Stomach smooth muscle (tissue), 2 donors: ENCODE measurements around the gene TRERF1.

Source experiments
- H3K27ac ChIP-seq: one replicate; pipeline ENCODE4 v1.7.0; 2013; ENCODE audit warnings: mild to moderate bottlenecking, low read length, inconsistent platforms
- H3K27me3 ChIP-seq, 2 donors: one replicate each; pipeline ENCODE4 v1.7.0; 2013; ENCODE audit warnings: low read length in 2 of 2; ENCODE audit not compliant: insufficient read depth in 2 of 2, control insufficient read depth in 1 of 2
- H3K36me3 ChIP-seq, 2 donors: one replicate each; pipeline ENCODE4 v1.7.0; 2013; ENCODE audit warnings: low read length in 2 of 2; ENCODE audit not compliant: control insufficient read depth in 2 of 2, insufficient read depth in 2 of 2
- H3K4me1 ChIP-seq: one replicate; pipeline ENCODE4 v1.7.0; 2013; ENCODE audit warnings: low read length; ENCODE audit not compliant: control insufficient read depth, insufficient read depth
- H3K4me3 ChIP-seq, 2 donors: one replicate each; pipeline ENCODE4 v1.7.0; 2013; ENCODE audit warnings: low read length in 2 of 2
- H3K9ac ChIP-seq, 2 donors: one replicate each; pipeline ENCODE4 v1.7.0; 2013; ENCODE audit warnings: low read length in 2 of 2, mild to moderate bottlenecking in 1 of 2
- H3K9me3 ChIP-seq, 2 donors: one replicate each; pipeline ENCODE4 v1.7.0; 2013; ENCODE audit warnings: low read length in 2 of 2; ENCODE audit not compliant: control insufficient read depth in 2 of 2
- donor health status: healthy.
- donor health status: Pancreatic carcinoma.

The TRERF1 gene

DNA sequence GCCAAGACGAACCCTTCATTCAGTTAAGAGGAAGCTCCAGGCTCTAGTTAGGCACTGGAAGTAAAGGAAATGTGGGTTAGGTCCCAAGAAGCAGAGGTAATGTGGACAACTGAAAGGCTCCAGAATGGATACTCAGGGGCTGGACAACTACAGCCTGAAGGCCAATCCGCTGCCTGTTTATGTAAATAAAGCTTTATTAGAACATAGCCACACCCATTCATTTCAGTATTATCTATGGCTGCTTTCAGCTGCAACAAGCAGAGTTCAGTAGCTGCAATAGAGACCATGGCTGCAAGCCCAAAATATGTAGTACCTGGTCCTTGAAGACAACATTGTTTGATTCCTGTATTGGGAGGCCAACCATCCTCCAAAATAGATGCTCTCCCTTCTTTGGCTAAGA, 133.2 kb downstream of the TRERF1 start:
- no peak overlapping the region for H3K4me3 ChIP-seq
- peaks cover 0 to under 1% of the 10 kb centered on the region in 2 donors for H3K36me3 ChIP-seq
- H3K27me3 ChIP-seq, result no peaks in the 10 kb centered on the region
- H3K9me3 ChIP-seq, result no peaks in the 10 kb centered on the region
- H3K4me1 ChIP-seq, result peaks cover 3% of the 10 kb centered on the region
- H3K9ac ChIP-seq, result no peak overlapping the region
- H3K27ac ChIP-seq, result no peak overlapping the region

GRCh38 chr6:42316981-42317380, 134.7 kb downstream of the TRERF1 start:
- Histone ChIP-seq H3K9ac (no peak overlapping the region), H3K4me1 (peaks cover 9% of the 10 kb centered on the region), H3K27ac (no peak overlapping the region), H3K4me3 (no peak overlapping the region), H3K9me3 (no peaks in the 10 kb centered on the region), H3K27me3 (no peaks in the 10 kb centered on the region), H3K36me3 (peaks cover 0 to 5% of the 10 kb centered on the region in 2 donors)

GRCh38 chr6:42315991-42316970, 135.4 kb downstream of the TRERF1 start:
- Histone ChIP-seq H3K9ac (no peak overlapping the region), H3K9me3 (no peaks in the 10 kb centered on the region), H3K36me3 (peaks cover 0 to 5% of the 10 kb centered on the region in 2 donors), H3K4me3 (no peak overlapping the region), H3K4me1 (peaks cover 9% of the 10 kb centered on the region), H3K27ac (no peak overlapping the region), H3K27me3 (no peaks in the 10 kb centered on the region)

DNA sequence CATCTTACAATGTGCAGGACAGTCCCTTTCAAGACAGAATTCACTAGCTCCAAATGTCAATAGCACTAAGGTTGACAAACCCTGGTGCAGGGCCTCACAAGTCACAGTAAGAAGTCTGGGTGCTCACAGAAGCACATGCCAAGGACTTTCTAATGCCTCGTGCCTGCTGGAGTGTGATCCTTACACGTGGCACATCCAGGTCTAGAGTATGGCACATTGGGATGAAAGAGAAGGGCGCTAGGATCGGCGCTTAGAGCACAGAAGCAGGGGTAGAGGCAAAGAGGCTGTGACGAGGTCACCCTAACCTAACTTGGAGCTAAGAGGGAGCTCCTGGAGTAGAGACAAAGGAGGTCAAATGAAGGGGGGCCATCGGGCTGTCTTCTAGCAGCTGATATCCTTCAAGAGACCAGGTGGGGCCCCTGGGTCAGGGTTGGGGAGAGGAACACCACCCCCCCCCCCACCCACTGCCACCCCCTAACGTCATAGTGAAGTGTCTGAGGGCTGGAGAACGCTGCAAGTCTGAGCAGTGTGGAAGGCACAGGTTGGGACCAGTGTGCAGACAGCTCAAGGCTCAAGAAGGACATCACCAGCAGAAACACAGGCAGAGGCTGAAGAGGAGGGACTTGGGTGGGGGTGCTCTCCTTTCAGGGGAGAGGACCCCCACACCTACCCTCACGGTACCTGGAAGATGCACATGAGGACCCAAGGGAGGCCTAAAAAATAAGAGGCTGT, 136.3 kb downstream of the TRERF1 start:
- no peak overlapping the region for H3K27ac ChIP-seq
- no peak overlapping the region for H3K4me3 ChIP-seq

DNA sequence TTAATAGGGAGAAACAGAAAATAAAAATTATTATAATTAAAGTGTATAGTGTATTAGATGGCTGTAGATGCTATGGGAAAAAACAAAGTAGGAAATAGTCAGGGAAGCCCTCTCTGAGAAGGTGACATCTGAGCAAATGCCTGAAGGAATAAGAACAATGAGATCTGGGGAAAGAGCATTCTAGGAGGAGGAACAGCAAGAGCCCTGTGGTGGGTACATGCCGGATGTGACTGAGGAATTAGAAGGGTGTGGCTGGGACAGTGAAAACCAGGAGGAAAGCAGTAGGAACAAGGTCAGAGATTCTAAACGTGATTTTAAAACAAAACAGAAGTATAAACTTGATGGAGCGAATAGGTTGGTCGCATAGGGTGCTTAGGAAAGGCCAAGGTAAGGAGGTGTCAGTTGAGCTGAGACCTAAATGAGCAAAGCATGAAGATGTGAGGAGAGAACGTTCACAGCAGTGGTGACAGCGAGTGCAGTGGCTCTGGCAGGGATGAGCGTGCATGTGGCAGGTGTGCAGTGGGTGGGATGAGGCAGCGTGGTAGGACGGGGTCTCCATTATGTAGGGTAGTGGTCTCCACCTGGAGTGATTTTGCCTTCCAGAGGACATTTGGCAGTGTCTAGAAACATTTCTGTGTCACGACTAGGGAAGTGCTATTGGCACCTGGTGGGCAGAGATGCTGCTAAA, 137.0 kb downstream of the TRERF1 start:
- peaks cover 0 to 5% of the 10 kb centered on the region in 2 donors for H3K36me3 ChIP-seq
- no peak overlapping the region for H3K9ac ChIP-seq
- peaks cover 9% of the 10 kb centered on the region for H3K4me1 ChIP-seq
- H3K27ac ChIP-seq, result no peak overlapping the region
- H3K9me3 ChIP-seq, result no peaks in the 10 kb centered on the region
- no peaks in the 10 kb centered on the region for H3K27me3 ChIP-seq
- no peak overlapping the region for H3K4me3 ChIP-seq

More for the DNA sequence above, 136.3 kb downstream of the TRERF1 start:
- H3K9ac ChIP-seq, result no peak overlapping the region
- H3K27me3 ChIP-seq, result no peaks in the 10 kb centered on the region
- peaks cover 9% of the 10 kb centered on the region for H3K4me1 ChIP-seq
- no peaks in the 10 kb centered on the region for H3K9me3 ChIP-seq
- H3K36me3 ChIP-seq, result peaks cover 0 to 5% of the 10 kb centered on the region in 2 donors

- Histone ChIP-seq H3K4me3 (no peak overlapping the region), H3K9ac (no peak overlapping the region), H3K9me3 (no peaks in the 10 kb centered on the region), H3K27me3 (no peaks in the 10 kb centered on the region), H3K36me3 (peaks cover 0 to 5% of the 10 kb centered on the region in 2 donors), H3K4me1 (peaks cover 9% of the 10 kb centered on the region), H3K27ac (peak overlapping the region; percentile 53)
Measured at GRCh38 chr6:42313941-42314570, 137.7 kb downstream of the TRERF1 start.

GRCh38 chr6:42313038-42313437, 138.7 kb downstream of the TRERF1 start:
- H3K27me3 ChIP-seq, result no peaks in the 10 kb centered on the region
- H3K36me3 ChIP-seq, result peaks cover 0 to 5% of the 10 kb centered on the region in 2 donors
- H3K4me3 ChIP-seq, result no peak overlapping the region
- H3K9ac ChIP-seq, result no peak overlapping the region
- H3K9me3 ChIP-seq, result no peaks in the 10 kb centered on the region
- H3K4me1 ChIP-seq, result peaks cover 9% of the 10 kb centered on the region
- peak overlapping the region; percentile 53 for H3K27ac ChIP-seq

DNA sequence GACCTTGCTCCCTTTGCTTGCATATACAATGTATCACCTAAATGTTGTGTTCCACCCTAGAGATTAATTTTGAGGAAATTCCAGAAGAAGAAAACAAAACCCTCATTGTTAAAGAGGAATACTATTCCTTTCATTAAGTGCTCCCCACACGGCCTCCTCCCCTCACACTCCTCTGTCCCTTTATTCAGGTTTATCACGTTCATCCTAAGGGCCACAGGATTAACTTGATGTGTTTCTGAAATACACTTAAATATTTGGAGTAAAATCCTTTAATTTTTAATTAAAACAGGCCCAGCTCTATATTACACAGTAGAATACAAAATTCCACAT, 144.6 kb downstream of the TRERF1 start:
- Histone ChIP-seq H3K4me1 (no peaks in the 10 kb centered on the region), H3K27ac (no peak overlapping the region)

GRCh38 chr6:42306439-42307140, 145.1 kb downstream of the TRERF1 start:
- Histone ChIP-seq H3K4me1 (no peaks in the 10 kb centered on the region), H3K4me3 (no peak overlapping the region), H3K9ac (no peak overlapping the region), H3K36me3 (no peaks in the 10 kb centered on the region), H3K27me3 (no peaks in the 10 kb centered on the region), H3K9me3 (no peaks in the 10 kb centered on the region), H3K27ac (no peak overlapping the region)

More for the DNA sequence above, 144.6 kb downstream of the TRERF1 start:
- no peaks in the 10 kb centered on the region for H3K9me3 ChIP-seq
- no peaks in the 10 kb centered on the region for H3K27me3 ChIP-seq
- H3K4me3 ChIP-seq, result no peak overlapping the region
- no peaks in the 10 kb centered on the region for H3K36me3 ChIP-seq
- no peak overlapping the region for H3K9ac ChIP-seq
